Measurements from ENCODE around the gene CARD19. TPM values are rescaled to one million over a fixed set of nuclear protein-coding genes. Genes with fewer than 3 reads are reported as not detected.

CARD19 gene
- total and polyA plus RNA-seq, 4 donors, result 47.7 to 92.3 (median 65.3) TPM

DNA sequence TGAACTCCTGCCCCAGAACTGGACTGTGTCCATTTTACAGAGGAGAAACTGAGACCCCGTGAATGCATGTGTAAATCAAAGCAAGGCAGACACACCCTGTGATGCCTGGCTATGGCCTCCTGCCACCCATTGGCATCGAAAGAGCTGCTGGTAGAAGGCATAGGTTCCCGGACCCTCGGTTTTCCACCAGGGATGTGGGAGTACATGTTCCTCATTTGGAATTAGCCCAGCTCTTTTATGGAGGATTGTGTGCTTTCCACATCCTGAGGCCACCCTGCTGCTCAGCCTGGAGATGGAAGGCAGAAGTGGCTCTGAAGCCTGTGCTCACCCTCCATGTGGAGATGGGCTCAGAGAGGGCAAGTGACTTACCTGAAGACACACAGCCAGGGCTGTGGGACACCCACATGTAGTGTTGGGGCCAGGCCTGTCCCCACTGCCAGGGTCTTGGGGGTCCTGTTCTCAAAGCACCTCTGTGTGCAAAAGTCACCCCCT lies 34.7 kb upstream of the CARD19 start:
- Histone ChIP-seq H3K4me1 (ENCODE audit: control insufficient read depth in 1 of 2, insufficient read depth in 2 of 2, low read length in 2 of 2) (no peaks in the 10 kb centered on the region), H3K27me3 (ENCODE audit: control insufficient read depth in 1 of 2, insufficient read depth in 2 of 2, low read length in 1 of 2) (no peaks in the 10 kb centered on the region), H3K36me3 (ENCODE audit: control insufficient read depth in 1 of 2, insufficient read depth in 2 of 2, low read length in 1 of 2) (no peaks in the 10 kb centered on the region), H3K27ac (ENCODE audit: low read depth in 1 of 2, low read length in 2 of 2) (no peak overlapping the region), H3K4me3 (ENCODE audit: low read length in 2 of 2) (no peak overlapping the region), H3K9me3 (ENCODE audit: control insufficient read depth, low read length) (no peaks in the 10 kb centered on the region)
- ATAC-seq (ENCODE audit: low FRiP score) (no peak), DNase-seq (no peak)
- 64 to 65% methylated on average over 4 of the region's 4 CpGs for WGBS, 2 donors
- intact Hi-C loops (cut with DNase I), result no loop called here

DNA sequence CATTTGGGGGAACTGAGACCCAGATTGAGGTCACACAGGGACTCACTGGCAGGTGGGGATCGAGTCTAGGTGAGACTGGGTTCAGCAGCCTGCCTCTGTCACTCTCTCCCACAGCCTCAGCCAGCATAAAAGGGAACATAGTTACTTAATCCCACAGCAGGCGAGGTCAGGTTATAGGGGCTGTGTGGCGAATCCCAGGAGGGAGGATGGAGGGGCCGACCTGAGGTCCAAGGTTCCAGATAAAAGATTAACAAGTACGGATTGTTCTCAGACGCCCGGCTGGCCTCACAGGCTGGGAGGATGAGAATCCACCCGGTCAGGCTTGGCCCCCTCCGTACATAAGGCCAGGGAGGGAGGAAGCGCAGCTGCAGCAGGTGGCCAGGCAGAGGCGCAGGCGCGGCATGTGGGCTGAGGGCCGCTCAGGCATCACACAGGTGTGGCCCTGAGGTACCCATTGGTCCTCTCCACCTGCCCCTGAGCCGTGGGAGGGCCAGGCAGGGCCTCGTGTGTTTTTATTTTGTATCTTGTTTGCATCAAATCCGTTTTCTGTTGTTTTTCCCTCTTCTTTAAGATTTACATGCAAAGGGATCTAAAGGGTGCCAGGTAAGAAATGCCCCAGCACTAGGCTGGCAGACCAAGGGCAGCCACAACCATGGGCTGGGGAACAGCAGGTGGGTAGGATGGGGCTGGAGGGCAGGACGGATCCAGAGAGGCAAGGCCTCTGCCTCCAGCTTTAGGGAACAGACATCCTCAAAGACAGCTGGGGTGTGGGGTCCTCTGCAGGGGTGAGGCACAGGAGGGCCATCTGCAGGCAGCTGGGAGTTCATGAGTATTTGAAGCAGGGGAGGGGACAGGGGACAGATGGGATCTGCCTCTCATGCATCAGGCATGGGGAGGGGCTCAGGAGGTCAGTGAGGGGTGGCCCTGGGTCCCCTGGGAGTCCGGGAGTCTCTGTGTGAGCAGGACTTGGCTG lies 33.9 kb upstream of the CARD19 start:
- intact Hi-C loops (cut with DNase I), result no loop called here
- WGBS, 2 donors, result 89 to 91% methylated on average over 19 of the region's 19 CpGs
- Histone ChIP-seq H3K27me3 (ENCODE audit: control insufficient read depth in 1 of 2, insufficient read depth in 2 of 2, low read length in 1 of 2) (no peaks in the 10 kb centered on the region), H3K36me3 (ENCODE audit: control insufficient read depth in 1 of 2, insufficient read depth in 2 of 2, low read length in 1 of 2) (no peaks in the 10 kb centered on the region), H3K4me3 (ENCODE audit: low read length in 2 of 2) (no peak overlapping the region), H3K27ac (ENCODE audit: low read depth in 1 of 2, low read length in 2 of 2) (no peak overlapping the region), H3K4me1 (ENCODE audit: control insufficient read depth in 1 of 2, insufficient read depth in 2 of 2, low read length in 2 of 2) (no peaks in the 10 kb centered on the region), H3K9me3 (ENCODE audit: control insufficient read depth, low read length) (no peaks in the 10 kb centered on the region)
- ATAC-seq (ENCODE audit: low FRiP score) (no peak), DNase-seq (no peak)

DNA sequence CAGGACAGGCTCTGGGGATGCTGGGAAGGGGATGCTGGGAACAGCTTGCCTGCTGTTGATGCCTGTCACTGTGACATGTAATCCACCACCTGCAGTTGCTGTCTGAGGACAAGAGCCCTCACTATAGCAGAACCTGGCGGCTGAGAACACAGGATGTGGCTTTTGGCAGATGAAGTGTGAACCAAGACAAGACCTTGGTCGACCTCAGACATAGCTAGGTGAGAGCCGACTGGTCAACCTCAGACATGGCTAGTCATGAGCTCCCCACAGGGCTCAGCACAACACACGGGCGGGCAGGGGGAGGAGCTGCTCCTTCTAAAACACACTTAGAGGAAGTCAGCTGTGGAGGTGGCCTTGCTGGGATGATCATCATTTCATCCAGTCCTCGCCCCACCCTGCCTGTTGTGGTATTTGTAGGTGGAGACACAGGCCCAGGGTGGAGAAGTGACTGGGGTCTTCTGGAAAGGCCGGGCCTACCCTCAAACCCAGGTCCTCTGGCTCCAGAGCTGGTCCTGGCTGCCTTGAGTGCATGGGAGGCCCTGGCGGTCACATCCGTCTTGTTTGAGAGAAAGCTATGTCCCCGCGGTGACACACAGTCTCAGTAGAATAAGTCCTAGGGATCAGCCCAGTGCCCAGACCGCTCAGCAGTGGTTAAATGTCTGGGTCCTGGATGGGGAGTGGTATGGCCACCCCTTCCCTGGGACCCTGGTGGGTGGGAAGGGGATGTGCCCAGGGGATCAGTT lies 31.5 kb upstream of the CARD19 start:
- Histone ChIP-seq H3K4me3 (ENCODE audit: low read length in 2 of 2) (no peak overlapping the region), H3K27ac (ENCODE audit: low read depth in 1 of 2, low read length in 2 of 2) (no peak overlapping the region), H3K9me3 (ENCODE audit: control insufficient read depth, low read length) (no peaks in the 10 kb centered on the region), H3K27me3 (ENCODE audit: control insufficient read depth in 1 of 2, insufficient read depth in 2 of 2, low read length in 1 of 2) (no peaks in the 10 kb centered on the region), H3K4me1 (ENCODE audit: control insufficient read depth in 1 of 2, insufficient read depth in 2 of 2, low read length in 2 of 2) (no peaks in the 10 kb centered on the region), H3K36me3 (ENCODE audit: control insufficient read depth in 1 of 2, insufficient read depth in 2 of 2, low read length in 1 of 2) (no peaks in the 10 kb centered on the region)
- intact Hi-C loops (cut with DNase I), result no loop called here
- ATAC-seq (ENCODE audit: low FRiP score) (peak; percentile 49), DNase-seq (peak in 1 of 2 donors; percentile 70)
- WGBS, 2 donors, result 80 to 82% methylated on average over 12 of the region's 12 CpGs

DNA sequence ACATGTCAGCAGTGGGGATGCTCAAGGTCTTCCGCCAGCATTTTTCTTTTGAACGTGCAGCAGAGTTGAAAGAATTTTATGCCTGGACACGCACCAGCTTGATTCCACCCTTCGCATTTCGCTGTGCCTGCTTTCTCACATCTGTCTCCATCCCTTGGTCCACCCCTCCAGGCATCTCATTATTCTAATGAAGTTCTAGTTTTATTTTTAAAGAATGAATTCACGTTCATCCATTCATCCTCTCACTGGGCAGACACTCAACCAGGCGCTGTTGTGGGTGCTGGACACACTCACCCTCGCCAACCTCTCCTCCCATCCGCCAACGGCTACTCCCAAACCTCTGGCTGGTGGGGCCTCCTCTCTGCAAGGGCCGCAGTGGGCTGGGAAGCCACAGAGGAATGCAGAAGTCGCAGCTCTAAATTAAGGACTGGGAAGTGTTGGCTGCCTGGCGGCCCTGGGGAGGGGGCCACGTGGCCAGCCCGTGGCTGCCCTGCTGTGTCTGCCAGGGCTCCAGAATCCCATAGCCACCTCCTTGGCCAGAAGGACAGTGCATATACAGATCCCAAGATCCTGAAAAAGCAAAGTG lies 30.8 kb upstream of the CARD19 start:
- 43 to 48% methylated on average over 15 of the region's 15 CpGs for WGBS, 2 donors
- intact Hi-C loops (cut with DNase I), result no loop called here
- DNase-seq, result peak in 1 of 2 donors; percentile 61
- Histone ChIP-seq H3K4me3 (ENCODE audit: low read length in 2 of 2) (no peak overlapping the region), H3K4me1 (ENCODE audit: control insufficient read depth in 1 of 2, insufficient read depth in 2 of 2, low read length in 2 of 2) (no peaks in the 10 kb centered on the region), H3K27ac (ENCODE audit: low read depth in 1 of 2, low read length in 2 of 2) (no peak overlapping the region), H3K36me3 (ENCODE audit: control insufficient read depth in 1 of 2, insufficient read depth in 2 of 2, low read length in 1 of 2) (no peaks in the 10 kb centered on the region), H3K27me3 (ENCODE audit: control insufficient read depth in 1 of 2, insufficient read depth in 2 of 2, low read length in 1 of 2) (no peaks in the 10 kb centered on the region), H3K9me3 (ENCODE audit: control insufficient read depth, low read length) (no peaks in the 10 kb centered on the region)
- ATAC-seq (ENCODE audit: low FRiP score), result no peak

DNA sequence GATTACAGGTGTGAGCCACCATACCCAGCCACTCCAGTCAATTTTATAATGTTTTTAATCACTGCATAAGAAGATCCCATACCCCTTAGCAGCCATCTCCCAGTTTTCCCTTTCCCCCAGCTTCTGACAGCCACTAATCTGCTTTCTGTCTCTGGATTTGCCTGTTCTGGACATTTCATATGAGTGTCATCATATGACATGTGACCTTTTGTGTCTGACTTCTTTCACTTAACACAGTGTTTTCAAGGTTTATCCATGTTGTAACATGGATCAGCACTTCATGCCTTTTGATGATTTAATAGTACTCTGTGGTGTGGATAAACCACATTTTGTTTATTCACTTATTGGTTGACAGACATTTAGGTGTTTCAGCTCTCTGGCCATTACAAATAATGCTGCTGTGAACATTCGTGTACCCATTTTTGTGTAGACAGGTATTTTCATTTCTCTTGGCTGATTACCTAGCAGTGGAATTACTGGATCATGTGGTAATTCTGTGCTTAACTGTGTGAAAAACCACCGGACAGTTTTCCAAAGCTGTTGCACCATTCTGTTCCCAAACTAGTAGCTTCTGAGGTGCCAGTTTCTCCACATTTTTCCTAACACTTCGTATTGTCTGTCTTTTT lies 28.9 kb upstream of the CARD19 start:
- intact Hi-C loops (cut with DNase I), result no loop called here
- ATAC-seq (ENCODE audit: low FRiP score) (no peak), DNase-seq (no peak)
- H3K4me3 ChIP-seq (ENCODE audit: low read length in 2 of 2), result no peak overlapping the region
- no peaks in the 10 kb centered on the region for H3K36me3 ChIP-seq (ENCODE audit: control insufficient read depth in 1 of 2, insufficient read depth in 2 of 2, low read length in 1 of 2)
- WGBS, 2 donors, result 84 to 87% methylated on average over 3 of the region's 3 CpGs
- H3K27ac ChIP-seq (ENCODE audit: low read depth in 1 of 2, low read length in 2 of 2), result no peak overlapping the region
- no peaks in the 10 kb centered on the region for H3K9me3 ChIP-seq (ENCODE audit: control insufficient read depth, low read length)
- no peaks in the 10 kb centered on the region for H3K27me3 ChIP-seq (ENCODE audit: control insufficient read depth in 1 of 2, insufficient read depth in 2 of 2, low read length in 1 of 2)
- H3K4me1 ChIP-seq (ENCODE audit: control insufficient read depth in 1 of 2, insufficient read depth in 2 of 2, low read length in 2 of 2), result no peaks in the 10 kb centered on the region

DNA sequence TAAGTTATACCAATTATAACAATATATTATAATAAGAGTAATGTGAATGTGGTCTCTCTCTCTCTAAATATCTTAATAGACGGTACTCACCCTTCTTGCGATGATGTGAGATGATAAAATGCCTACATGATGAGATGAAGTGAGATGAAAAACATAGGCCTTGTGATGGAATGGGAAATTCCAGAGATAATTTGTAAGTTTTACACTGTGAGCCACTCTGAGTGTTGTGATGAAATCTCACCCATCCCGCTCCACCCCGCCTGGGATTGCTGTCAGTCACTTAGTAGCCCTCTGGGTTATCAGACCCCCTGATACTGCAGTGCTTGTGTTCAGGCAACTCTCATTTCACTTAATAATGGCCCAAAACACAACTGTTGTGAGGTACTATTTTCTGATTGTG lies 27.1 kb upstream of the CARD19 start:
- WGBS, 2 donors, result 96 to 97% methylated on average over 4 of the region's 4 CpGs
- no peak for DNase-seq
- Histone ChIP-seq H3K9me3 (ENCODE audit: control insufficient read depth, low read length) (no peaks in the 10 kb centered on the region), H3K4me1 (ENCODE audit: control insufficient read depth in 1 of 2, insufficient read depth in 2 of 2, low read length in 2 of 2) (no peaks in the 10 kb centered on the region), H3K4me3 (ENCODE audit: low read length in 2 of 2) (no peak overlapping the region), H3K36me3 (ENCODE audit: control insufficient read depth in 1 of 2, insufficient read depth in 2 of 2, low read length in 1 of 2) (no peaks in the 10 kb centered on the region), H3K27ac (ENCODE audit: low read depth in 1 of 2, low read length in 2 of 2) (no peak overlapping the region), H3K27me3 (ENCODE audit: control insufficient read depth in 1 of 2, insufficient read depth in 2 of 2, low read length in 1 of 2) (no peaks in the 10 kb centered on the region)
- no peak for ATAC-seq (ENCODE audit: low FRiP score)
- intact Hi-C loops (cut with DNase I), result no loop called here

DNA sequence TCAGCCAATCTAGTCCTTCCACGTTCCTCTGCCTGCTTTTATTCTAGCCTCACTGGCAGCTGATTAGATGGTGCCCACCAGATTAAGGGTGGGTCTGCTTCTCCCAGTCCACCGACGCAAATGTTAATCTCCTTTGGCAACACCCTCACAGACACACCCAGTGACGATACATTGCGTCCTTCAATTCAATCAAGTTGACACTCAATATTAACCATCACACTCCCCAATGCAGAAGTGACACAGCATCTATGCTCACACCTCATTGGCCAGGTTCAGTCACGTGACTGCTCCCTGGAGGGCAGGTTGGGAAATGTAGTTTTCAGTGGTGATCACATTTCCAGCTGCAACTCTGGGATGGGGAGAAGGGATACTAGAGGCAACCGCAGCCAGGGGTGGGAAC lies 24.6 kb upstream of the CARD19 start:
- Histone ChIP-seq H3K27me3 (ENCODE audit: control insufficient read depth in 1 of 2, insufficient read depth in 2 of 2, low read length in 1 of 2) (no peaks in the 10 kb centered on the region), H3K9me3 (ENCODE audit: control insufficient read depth, low read length) (no peaks in the 10 kb centered on the region), H3K36me3 (ENCODE audit: control insufficient read depth in 1 of 2, insufficient read depth in 2 of 2, low read length in 1 of 2) (no peaks in the 10 kb centered on the region), H3K4me1 (ENCODE audit: control insufficient read depth in 1 of 2, insufficient read depth in 2 of 2, low read length in 2 of 2) (no peaks in the 10 kb centered on the region), H3K27ac (ENCODE audit: low read depth in 1 of 2, low read length in 2 of 2) (no peak overlapping the region), H3K4me3 (ENCODE audit: low read length in 2 of 2) (no peak overlapping the region)
- intact Hi-C loops (cut with DNase I), result no loop called here
- WGBS, 2 donors, result 75 to 77% methylated on average over 7 of the region's 7 CpGs
- DNase-seq, result no peak
- ATAC-seq (ENCODE audit: low FRiP score), result no peak

DNA sequence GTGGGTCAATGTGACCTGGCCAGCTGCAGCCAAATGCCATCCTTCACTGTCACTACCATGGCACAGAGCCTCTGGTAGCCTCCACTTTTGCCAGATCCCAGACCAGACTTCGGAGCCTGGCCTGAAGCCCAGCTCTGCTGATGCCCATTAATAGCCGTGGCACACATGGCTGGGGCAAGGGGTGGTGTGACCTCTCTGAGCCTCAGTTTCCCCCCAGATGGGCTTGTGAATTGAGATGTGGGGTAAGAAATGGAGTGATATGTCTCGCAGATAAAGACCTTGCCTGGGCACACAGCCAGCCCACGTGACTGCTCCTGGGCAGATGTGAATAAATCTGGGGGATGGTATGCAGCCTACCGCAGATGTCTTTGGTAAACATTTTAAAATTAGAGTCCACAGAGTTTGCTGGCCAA lies 23.6 kb upstream of the CARD19 start:
- Histone ChIP-seq H3K4me3 (ENCODE audit: low read length in 2 of 2) (no peak overlapping the region), H3K9me3 (ENCODE audit: control insufficient read depth, low read length) (no peaks in the 10 kb centered on the region), H3K36me3 (ENCODE audit: control insufficient read depth in 1 of 2, insufficient read depth in 2 of 2, low read length in 1 of 2) (no peaks in the 10 kb centered on the region), H3K4me1 (ENCODE audit: control insufficient read depth in 1 of 2, insufficient read depth in 2 of 2, low read length in 2 of 2) (no peaks in the 10 kb centered on the region), H3K27me3 (ENCODE audit: control insufficient read depth in 1 of 2, insufficient read depth in 2 of 2, low read length in 1 of 2) (no peaks in the 10 kb centered on the region), H3K27ac (ENCODE audit: low read depth in 1 of 2, low read length in 2 of 2) (no peak overlapping the region)
- DNase-seq (peak in 1 of 2 donors; percentile 67), ATAC-seq (ENCODE audit: low FRiP score) (peak; percentile 75)
- 5 to 7% methylated on average over 5 of the region's 5 CpGs for WGBS, 2 donors
- intact Hi-C loops (cut with DNase I), result no loop called here

All from aorta (tissue), 5 donors.